ENCODE measurements around the gene ZNF664. TPM values are rescaled to one million over a fixed set of nuclear protein-coding genes. Genes with fewer than 3 reads are reported as not detected.

ZNF664 gene
- total RNA-seq, 1 donor from 2014 or later, result 88.2 TPM

GRCh38 chr12:123929946-123930583 lies 43.0 kb upstream of the ZNF664 start:
- Histone ChIP-seq H3K4me3 (ENCODE audit: low read depth, low read length) (no peak overlapping the region), H3K36me3 (ENCODE audit: control insufficient read depth, insufficient read depth, low read length) (no peaks in the 10 kb centered on the region), H3K27me3 (ENCODE audit: control insufficient read depth, insufficient read depth, low read length) (peaks cover 2% of the 10 kb centered on the region)
- TF ChIP-seq CTCF (IDR thresholded peaks at IDR 0.05; ENCODE audit: insufficient read depth, low read length, severe bottlenecking), result no peak
- DNase-seq (ENCODE audit: low read depth) (no peak), FAIRE-seq (no peak)

- Histone ChIP-seq H3K27me3 (ENCODE audit: control insufficient read depth, insufficient read depth, low read length) (peaks cover 2% of the 10 kb centered on the region), H3K4me3 (ENCODE audit: low read depth, low read length) (no peak overlapping the region), H3K36me3 (ENCODE audit: control insufficient read depth, insufficient read depth, low read length) (no peaks in the 10 kb centered on the region)
- FAIRE-seq (peak; percentile 70), DNase-seq (ENCODE audit: low read depth) (peak; percentile 53)
- no peak for TF ChIP-seq CTCF (IDR thresholded peaks at IDR 0.05; ENCODE audit: insufficient read depth, low read length, severe bottlenecking)
Measured at GRCh38 chr12:123931686-123932321, 41.2 kb upstream of the ZNF664 start.

- Histone ChIP-seq H3K4me3 (ENCODE audit: low read depth, low read length) (no peak overlapping the region), H3K36me3 (ENCODE audit: control insufficient read depth, insufficient read depth, low read length) (peaks cover 1% of the 10 kb centered on the region), H3K27me3 (ENCODE audit: control insufficient read depth, insufficient read depth, low read length) (peaks cover 2% of the 10 kb centered on the region)
- FAIRE-seq (no peak), DNase-seq (ENCODE audit: low read depth) (no peak)
- no peak for TF ChIP-seq CTCF (IDR thresholded peaks at IDR 0.05; ENCODE audit: insufficient read depth, low read length, severe bottlenecking)
Measured at GRCh38 chr12:123933214-123933613, 39.8 kb upstream of the ZNF664 start.

GRCh38 chr12:123934016-123934620 lies 38.9 kb upstream of the ZNF664 start:
- TF ChIP-seq CTCF (IDR thresholded peaks at IDR 0.05; ENCODE audit: insufficient read depth, low read length, severe bottlenecking), result no peak
- FAIRE-seq (no peak), DNase-seq (ENCODE audit: low read depth) (no peak)
- Histone ChIP-seq H3K4me3 (ENCODE audit: low read depth, low read length) (no peak overlapping the region), H3K27me3 (ENCODE audit: control insufficient read depth, insufficient read depth, low read length) (peaks cover 2% of the 10 kb centered on the region), H3K36me3 (ENCODE audit: control insufficient read depth, insufficient read depth, low read length) (peaks cover 1% of the 10 kb centered on the region)

- Histone ChIP-seq H3K36me3 (ENCODE audit: control insufficient read depth, insufficient read depth, low read length) (peaks cover 1% of the 10 kb centered on the region), H3K4me3 (ENCODE audit: low read depth, low read length) (no peak overlapping the region), H3K27me3 (ENCODE audit: control insufficient read depth, insufficient read depth, low read length) (peaks cover 2% of the 10 kb centered on the region)
- FAIRE-seq, result no peak
- no peak for TF ChIP-seq CTCF (IDR thresholded peaks at IDR 0.05; ENCODE audit: insufficient read depth, low read length, severe bottlenecking)
- peak; percentile 22 for DNase-seq (ENCODE audit: low read depth)
Measured at GRCh38 chr12:123934829-123935228, 38.2 kb upstream of the ZNF664 start.
